Measurements from ENCODE around the gene ZNF628. TPM values are rescaled to one million over a fixed set of nuclear protein-coding genes. Genes with fewer than 3 reads are reported as not detected.
A peak's percentile ranks its signal among the peaks of the same experiment; 100 is the strongest.

Gene ZNF628
- total RNA-seq, 1 donor from 2014 or later = 4.2 TPM

- H3K4me3 ChIP-seq (ENCODE audit: low read depth, low read length) = no peak overlapping the region
- TF ChIP-seq CTCF (conservative IDR thresholded peaks at IDR 0.05; ENCODE audit: low read depth, low read length) = no peak
- DNase-seq (ENCODE audit: low read depth) = no peak
Observed at GRCh38 chr19:55519451-55520311, 43.3 kb downstream of the ZNF628 start.

- TF ChIP-seq CTCF (conservative IDR thresholded peaks at IDR 0.05; ENCODE audit: low read depth, low read length) = no peak
- DNase-seq (ENCODE audit: low read depth) = no peak
Observed at GRCh38 chr19:55520691-55521292, 44.4 kb downstream of the ZNF628 start.

GRCh38 chr19:55525289-55526101, 49.1 kb downstream of the ZNF628 start:
- H3K4me3 ChIP-seq (ENCODE audit: low read depth, low read length) = no peak overlapping the region
- TF ChIP-seq CTCF (conservative IDR thresholded peaks at IDR 0.05; ENCODE audit: low read depth, low read length) = no peak
- DNase-seq (ENCODE audit: low read depth) = no peak

More at GRCh38 chr19:55520691-55521292, 44.4 kb downstream of the ZNF628 start:
- H3K4me3 ChIP-seq (ENCODE audit: low read depth, low read length) = no peak overlapping the region

GRCh38 chr19:55526216-55527196, 50.1 kb downstream of the ZNF628 start:
- H3K4me3 ChIP-seq (ENCODE audit: low read depth, low read length) = no peak overlapping the region
- DNase-seq (ENCODE audit: low read depth) = peak; percentile 3
- no peak for TF ChIP-seq CTCF (conservative IDR thresholded peaks at IDR 0.05; ENCODE audit: low read depth, low read length)

- H3K4me3 ChIP-seq (ENCODE audit: low read depth, low read length) = no peak overlapping the region
- no peak for DNase-seq (ENCODE audit: low read depth)
- TF ChIP-seq CTCF (conservative IDR thresholded peaks at IDR 0.05; ENCODE audit: low read depth, low read length) = no peak
Observed at GRCh38 chr19:55527197-55528029, 51.0 kb downstream of the ZNF628 start.

Measured in epithelial cell of proximal tubule (primary cell).